GM18499 (cell line): ENCODE measurements around the gene EML5.
"Not testable (repeated sequence)": the region's sequence is repeated elsewhere in the genome, so short reads cannot be mapped to it uniquely, and the experiment has no call there.

Source experiments
- ATAC-seq: cut with Tn5 transposase; IDR thresholded peaks from one replicate; pipeline ENCODE4 v1.9.1; 2021; ENCODE audit warnings: moderate number of reproducible peaks; ENCODE audit not compliant: insufficient read depth, unreplicated experiment

Gene EML5

DNA sequence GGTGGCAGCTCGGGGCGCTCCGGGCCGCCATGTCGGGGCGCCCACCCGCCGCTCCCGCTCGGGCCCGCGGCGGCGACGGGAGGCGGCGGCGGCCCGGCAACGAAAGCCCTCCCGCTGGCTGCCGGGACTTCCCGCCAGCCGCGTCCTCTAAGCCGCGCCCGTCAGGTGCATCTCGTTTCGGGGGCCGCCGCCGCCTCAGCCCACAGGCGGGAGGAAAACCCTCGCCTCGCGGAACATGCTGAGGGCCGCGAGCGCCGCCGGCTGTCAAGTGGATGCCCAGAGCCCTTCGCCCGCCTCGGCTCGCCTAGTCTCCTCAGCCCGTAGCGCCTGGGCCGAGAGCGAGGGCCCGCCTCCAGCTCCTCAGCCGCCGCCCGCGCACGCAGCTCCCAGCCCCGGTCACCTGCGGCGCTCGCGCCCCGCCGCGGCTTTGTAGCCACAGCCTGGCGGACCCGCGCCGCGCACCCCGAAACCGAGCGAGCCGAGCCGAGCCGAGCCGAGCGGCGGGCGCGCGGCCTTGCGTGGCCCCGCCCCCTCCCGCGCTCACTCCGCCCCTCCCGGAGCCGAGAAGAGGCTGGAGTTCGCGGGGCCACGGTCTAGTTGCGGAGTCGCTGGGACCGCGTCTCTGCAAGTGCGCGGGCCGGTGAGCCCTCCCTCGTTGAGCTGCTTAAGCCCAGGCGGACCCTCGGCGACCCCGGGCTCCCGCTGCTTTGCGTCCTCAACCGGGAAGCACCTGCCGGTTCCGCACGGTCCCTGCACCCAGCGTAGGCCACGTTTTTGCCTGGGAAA, at the start of gene EML5:
EML5 (minus strand) TSS at position 481 of the 786 bp plus-strand sequence; CDS start at position 31, 450 bp downstream.
- ATAC-seq, result peak; percentile 72

DNA sequence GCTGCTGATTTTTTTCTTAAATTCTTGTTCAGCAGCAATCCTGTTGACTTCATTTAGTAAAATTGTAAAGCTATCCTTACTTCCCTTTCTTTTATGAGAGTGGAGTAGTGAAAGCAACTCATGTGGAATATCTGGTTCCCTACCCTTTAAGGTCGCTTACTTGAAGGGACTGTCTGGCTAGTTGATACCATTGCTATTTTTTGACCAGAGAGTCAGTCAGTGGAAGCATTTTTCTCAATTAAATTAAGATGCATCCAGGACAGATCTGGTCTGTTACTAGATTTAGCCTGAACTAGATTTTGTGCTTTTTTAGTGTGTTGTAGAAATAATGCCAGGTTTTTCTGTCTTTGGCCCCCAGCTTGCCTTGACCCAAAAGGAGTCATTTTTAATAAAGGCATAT, 49.7 kb upstream of the EML5 start:
- ATAC-seq, result no peak

DNA sequence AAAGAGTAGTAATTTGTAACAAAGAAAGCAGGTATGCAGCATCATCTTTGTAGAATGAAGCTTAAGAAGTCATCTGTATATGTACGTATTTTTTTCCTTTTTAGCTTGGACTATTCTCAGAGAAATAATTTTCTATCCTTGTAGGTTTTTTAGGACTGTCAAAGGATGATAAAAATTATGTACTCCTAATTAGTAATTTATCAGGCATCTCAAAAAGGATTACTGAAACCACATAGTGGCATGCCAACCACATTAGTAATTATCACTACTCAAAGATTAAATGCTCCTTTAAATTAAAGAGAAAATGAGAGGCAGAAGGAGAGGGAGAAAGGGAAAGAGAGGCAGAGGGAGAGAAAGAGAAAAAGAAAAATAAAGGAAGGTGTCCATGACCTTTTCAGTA, 49.0 kb upstream of the EML5 start:
- no peak for ATAC-seq

DNA sequence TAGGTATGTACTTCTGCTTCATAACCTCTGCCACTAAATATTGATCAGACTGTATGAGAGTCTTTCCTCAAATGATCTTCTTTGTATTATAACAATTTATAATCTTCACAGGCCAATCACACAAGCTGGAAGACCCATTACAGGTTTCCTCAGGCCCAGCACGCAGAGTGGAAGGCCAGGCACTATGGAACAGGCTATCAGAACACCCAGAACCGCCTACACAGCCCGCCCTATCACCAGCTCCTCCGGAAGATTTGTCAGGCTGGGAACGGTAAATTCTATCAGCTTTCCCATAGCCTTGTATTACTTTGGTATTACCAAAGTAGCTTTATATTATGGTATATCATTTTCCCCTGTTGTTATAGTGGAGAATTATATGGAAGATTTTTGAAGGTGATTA, 48.2 kb upstream of the EML5 start:
- no peak for ATAC-seq

DNA sequence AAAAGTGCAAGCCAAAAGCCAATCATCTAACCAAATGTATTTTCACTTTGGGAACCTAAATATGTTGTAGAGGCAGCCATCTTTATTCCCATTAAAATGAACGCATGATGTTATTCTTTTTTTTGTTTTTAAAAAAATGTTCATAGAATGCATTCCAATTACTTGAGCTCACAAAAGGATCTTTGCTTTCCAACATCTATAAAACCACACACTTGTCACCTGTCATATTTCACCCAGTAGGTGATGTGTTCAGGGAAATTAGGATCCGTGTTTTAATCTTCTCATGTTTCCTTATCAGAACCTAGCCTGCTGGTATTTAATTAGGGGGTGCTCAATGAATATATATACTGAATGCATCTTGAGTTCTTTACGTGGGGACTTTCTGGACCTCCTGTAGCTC, 45.3 kb upstream of the EML5 start:
- ATAC-seq, result no peak

DNA sequence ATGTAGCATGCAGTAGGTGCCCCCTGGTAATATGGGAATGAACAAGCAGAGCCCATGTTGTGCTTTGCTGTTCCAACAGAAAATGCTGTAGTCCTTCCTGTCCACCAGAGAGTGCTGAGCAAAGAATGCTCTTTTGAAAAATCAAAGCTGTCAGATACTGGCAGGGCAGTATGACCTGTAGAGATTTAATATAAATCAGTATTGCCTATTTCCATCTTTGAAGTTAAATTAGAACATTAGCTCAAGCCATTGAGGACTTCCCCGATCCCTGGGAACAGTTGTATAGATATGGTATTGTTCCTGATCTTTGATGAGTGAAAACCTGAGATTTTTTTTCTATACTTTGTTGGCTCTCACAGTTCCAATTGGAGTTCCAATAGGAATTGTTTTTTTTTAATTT, 44.7 kb upstream of the EML5 start:
- ATAC-seq, result no peak

DNA sequence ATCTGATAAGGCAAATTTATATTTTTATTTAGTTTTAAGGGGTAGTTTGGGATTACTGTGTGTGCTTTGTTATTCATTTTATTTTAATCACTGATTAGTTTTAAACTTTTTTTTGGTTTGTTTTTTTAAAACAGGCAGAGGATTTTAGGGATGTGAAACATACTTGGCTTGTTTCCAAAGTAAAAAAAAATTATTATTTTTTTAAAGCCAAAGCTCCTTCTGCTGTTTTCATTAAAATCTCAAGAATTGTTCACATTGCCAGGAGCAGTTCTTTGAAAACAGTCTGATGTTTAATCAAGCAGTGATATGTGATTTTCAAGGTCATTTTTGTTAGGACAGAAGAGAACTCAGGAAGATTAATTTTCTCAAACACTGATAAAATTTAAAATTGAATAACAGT, 42.9 kb upstream of the EML5 start:
- ATAC-seq, result no peak

DNA sequence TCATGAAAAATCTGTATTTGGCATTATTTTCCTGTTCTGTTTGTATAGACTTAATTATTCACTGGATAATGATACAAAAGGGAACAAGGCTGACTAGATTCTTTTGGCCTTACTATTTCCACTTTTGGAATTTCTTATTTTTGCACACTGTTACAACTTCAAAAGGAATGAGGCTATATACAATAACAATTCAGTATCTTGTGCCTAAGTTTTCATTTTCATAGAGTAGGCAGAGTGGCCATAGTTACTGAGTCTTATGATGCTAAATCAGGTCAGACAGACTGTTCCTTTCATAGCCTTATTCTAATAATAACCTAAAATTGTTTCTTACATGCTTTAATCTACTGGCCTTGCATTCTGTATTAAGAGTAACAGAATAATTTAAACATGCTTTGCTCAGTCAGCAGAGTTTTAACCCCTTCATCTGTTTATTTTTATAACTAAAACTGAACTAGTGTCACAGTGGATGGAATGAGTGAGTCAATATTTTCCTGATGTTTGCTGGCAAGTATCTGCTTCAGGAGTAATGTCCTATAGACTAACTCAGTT, 42.2 kb upstream of the EML5 start:
- no peak for ATAC-seq

DNA sequence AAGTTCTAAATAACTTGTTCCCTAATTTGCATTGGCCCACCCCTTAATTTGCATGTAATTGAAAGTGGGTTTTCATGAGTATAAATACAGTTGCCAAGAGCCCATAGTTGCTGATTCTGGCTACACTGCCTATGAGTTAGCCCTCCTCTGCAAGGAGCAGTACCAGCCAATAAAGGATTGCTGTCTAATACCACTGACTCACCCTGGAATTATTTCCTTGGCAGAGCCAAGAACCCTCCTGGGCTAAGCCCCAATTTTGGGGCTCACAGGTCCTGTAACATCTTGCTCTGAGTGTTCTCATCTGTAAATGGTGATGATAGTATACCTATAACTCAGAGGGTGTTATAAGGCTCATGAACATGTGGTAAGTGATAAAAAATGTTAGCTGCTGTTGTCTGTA, 38.5 kb upstream of the EML5 start:
- ATAC-seq, result no peak

DNA sequence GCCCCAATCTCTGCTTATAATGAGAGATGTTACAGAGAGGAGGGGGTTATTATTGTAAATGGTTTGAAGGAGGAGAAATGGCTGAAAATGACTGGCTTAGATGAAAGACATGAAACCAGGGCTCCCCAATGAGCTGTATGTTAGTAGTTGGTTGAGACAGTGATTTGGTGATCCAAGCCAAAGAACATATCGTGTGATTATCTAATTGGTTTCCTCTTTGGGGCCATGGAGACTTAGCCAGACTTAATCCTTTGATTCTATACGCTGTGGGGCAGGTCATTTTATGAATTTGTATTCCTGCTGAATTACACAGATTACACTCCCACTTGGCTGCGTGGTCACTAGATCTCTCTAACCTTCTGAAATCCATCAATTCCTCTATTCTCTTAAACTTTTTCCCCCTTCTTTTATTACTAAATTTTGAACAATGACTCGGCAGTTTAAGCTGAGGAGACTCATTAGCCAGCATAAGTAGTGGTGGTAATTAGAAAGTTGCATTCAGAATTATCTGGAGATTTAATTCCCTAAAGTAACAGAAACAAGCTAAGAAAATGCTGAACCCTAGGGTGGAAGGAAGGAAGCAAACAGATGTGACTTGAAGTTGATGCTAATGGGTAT, 37.0 kb upstream of the EML5 start:
- no peak for ATAC-seq

DNA sequence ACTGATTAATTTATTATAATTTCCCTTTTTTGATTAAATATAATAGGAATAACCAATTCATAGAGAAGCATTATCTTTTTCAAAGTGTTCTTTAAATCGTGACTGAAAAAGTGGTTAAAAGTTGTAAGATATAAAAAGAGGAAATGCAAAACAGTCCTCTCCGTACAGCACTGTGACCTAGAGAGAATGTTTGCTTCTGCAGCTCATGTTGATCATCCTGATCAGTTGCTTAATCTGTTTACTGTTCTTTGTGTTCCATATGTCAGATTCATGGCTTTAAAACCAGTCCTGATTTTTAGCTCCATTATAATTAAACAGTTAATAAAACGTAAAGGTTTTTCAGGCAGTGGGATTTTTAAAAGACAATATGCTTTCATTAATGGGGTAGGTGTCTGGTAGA, 36.4 kb upstream of the EML5 start:
- no peak for ATAC-seq

DNA sequence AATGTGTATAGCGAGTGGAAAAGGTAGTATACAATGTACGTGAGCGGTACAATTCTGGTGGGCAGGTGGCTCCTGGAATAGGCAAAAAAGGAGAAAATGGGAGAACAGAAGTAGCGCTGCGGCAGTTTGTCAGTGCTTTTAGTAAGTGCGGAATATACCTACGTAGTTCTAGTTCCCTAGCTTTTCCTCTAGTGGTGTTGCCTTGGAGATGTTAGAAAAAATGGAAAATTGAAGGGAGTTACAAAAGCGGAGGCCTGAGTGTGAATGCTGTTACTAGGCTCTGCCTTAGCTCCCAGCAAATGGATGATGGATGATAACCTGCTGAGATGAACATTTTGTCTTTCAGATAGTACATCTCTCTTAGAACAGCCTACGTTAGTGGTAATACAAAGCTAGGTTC, 32.8 kb upstream of the EML5 start:
- no peak for ATAC-seq

DNA sequence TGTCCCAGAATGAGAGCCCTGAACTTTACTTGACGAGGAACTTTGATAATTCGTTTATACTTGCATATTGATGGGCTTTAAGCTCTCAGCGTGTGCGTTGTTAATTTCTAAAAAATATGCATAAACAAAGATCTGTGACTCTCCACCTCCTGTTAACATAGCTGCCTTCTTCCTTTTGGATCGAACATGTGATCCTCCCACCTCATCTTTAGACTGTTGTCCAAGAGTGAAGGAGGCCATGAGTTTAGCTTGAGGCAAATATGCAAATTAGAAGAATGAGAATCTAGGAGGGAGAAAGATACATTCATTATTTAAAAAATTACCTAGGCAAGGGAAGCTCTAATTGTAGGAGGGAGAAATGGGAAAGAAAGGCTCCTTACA, 32.3 kb upstream of the EML5 start:
- no peak for ATAC-seq

DNA sequence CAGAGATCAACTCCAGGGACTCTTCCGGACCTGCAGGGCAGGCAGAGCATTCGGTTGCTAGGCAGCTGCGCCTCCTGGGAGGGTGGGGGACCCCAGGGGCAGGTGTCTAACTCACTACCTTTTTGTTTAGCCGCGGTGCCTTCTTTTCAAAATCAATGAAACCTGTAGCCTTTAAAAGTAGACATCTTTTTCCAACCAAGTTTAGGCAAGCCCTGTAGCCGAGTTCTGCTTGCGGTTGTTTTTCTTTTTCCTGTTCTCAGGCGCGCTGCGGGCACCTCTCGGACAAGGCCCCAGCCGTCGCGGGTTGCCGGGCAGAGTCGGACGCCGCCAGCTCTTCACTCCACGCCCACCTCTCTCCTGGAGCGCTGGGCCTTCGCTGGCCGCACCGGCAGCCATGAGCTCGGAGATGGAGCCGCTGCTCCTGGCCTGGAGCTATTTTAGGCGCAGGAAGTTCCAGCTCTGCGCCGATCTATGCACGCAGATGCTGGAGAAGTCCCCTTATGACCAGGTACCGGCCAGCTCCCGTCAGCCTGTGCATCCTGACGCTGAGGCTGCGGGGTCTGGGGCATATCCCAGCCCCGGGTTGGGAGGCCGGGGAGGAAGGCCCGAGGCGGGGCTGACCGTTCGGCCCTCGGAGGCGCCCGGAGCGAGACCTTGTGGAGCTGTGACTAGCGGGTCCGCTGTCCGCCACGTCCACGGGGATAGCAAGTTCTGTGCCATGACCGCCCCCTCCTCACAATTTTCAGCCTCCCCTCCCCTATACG, 31.7 kb upstream of the EML5 start, which contains the start of gene TTC8:
TTC8 (plus strand) TSS at position 338 of the 764 bp plus-strand sequence; CDS start at position 395, 57 bp downstream.
- peak; percentile 90 for ATAC-seq

DNA sequence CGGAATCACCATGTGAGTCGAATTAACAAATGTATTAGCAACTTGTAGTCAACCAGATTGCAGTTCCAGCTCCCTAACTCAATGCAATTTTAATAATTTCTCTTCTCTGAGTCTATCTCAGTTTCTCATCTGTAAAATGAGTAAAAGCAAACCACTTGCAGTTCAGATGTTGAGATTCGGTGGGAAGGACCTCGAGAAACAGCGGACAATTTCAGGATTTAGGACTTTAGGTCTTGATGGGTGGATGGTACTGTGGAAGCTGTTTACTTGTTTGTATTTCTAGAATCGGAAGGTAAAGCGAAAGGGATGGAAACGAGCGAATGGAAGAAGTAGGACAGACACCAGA, 31.2 kb upstream of the EML5 start:
- peak; percentile 8 for ATAC-seq

DNA sequence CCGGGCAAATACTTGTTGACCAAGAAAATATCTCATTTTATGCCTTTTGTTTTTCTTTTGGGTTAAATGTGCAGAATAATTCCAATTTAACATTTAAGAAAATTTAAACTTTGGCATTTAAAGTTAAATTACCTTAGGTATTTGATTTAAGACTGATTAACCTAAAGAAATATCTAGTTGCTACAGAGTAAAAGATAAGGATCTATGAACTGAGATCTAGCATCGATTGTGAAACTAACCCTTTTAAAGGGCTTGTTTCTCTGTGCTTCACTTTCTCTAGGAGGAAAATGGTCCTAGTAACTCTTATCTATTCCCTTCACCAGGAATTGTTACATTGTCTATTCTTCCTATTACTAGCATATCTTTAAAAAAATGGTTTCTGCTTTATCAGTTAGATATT, 29.1 kb upstream of the EML5 start:
- ATAC-seq, result no peak

DNA sequence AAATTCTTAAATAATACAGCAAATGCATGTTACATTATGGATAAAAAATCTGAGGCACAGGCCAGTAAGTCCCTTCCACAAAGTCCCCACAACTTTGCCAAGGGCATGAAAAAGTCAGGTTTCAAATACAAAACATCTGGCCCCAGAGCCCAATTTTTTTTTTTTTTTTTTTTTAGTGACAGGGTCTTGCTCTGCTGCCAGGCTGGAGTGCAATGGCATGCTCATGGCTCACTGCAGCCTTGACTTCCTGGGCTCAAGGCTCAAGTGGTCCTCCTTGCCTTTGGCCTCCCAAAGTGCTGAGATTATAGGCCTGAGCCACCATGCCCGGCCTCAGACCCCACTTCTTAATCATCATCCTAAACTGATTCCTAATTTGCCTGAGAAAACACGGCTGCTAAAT, 28.6 kb upstream of the EML5 start:
- ATAC-seq, result no peak

DNA sequence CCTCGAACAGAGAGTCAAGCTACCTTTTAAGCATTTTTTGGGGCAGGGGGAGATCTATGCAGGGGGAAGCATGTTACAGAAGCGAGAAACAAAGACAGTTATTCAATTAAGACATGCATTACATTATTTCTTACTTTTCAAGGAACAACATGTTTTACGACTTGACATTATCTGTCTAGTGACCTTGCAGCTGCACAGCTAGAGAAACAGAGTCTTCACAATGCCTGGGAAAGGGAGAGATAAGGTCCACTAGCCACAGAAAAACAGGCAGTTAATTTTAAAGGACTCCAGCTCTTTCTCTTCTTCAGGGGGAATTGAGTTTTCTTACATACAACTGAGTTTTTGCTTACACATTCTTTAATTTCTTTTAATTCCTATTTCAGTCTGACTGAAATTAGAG, 26.9 kb upstream of the EML5 start:
- not testable (repeated sequence) for ATAC-seq

DNA sequence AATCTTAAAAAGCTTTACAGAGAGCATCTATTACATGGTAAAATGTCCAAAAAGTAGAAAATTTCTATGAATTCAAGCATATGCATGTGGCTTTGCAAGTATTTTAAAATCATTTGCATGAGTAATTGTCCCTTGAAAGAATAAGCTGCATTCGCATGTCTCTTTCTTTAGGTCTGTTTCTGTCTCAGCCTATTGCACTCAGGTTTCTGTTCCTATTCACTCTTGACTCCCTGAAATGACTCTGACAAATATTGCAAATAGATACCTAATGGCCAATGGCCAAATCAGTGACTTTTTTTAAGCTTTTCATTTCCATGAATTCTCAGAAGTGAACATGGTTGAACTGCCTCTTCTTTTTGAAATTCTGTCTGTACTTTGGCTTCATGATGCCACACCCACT, 25.3 kb upstream of the EML5 start:
- ATAC-seq, result peak; percentile 89

DNA sequence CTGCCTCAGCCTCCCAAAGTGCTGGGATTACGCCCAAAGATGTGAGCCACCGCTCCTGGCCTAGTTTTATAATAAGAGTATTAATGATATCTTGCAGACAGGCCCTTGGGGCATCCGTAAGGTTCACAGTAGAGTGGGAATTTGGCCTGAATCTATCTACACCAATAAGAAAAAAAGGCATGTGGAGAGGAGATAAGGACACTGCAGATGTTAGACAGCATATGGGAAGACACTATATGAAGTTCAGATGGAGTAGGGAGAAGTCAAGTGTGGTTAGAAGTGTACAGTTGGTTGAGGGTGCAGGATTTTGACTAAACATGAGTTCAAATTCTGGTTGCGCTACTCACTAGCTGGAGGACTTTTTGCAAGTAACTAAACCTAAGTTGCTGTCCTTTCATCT, 23.2 kb upstream of the EML5 start:
- ATAC-seq, result no peak

DNA sequence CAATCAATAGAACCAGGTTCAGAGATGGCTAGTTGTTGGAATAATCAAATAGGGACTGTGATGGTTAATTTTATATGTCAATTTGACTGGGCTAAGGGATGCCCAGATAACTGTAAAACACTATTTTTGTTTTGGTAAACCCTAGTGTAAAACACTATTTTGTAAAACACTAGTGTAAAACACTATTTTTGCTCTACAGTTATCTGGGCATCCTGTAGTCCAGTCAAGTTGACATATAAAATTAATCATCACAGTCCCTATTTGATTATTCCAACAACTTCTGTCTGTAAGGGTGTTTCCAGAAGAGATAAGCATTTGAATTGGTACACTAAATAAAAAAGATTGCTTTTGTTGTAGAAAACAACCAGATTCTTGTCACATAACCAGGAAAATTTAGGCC, 15.6 kb upstream of the EML5 start:
- ATAC-seq, result no peak
